GM21515 (cell line): ENCODE results near the gene NPAS3.

Experiments used
- ATAC-seq: cut with Tn5 transposase; IDR thresholded peaks from one replicate; pipeline ENCODE4 v1.9.1; 2021; ENCODE audit not compliant: unreplicated experiment

NPAS3 gene

GRCh38 chr14:33309106-33309505, 370.4 kb downstream of the NPAS3 start:
- ATAC-seq = no peak

GRCh38 chr14:33315217-33315616, 376.5 kb downstream of the NPAS3 start:
- ATAC-seq = no peak

GRCh38 chr14:33315721-33316120, 377.0 kb downstream of the NPAS3 start:
- ATAC-seq = no peak

- no peak for ATAC-seq
Measured at GRCh38 chr14:33317675-33318074, 379.0 kb downstream of the NPAS3 start.

- no peak for ATAC-seq
Measured at GRCh38 chr14:33323979-33324378, 385.3 kb downstream of the NPAS3 start.

GRCh38 chr14:33331176-33331949, 392.7 kb downstream of the NPAS3 start:
- no peak for ATAC-seq

GRCh38 chr14:33332497-33332896, 393.8 kb downstream of the NPAS3 start:
- no peak for ATAC-seq

- ATAC-seq = no peak
Measured at GRCh38 chr14:33335366-33335765, 396.7 kb downstream of the NPAS3 start.

- ATAC-seq = no peak
Measured at GRCh38 chr14:33342299-33342974, 403.8 kb downstream of the NPAS3 start.

- no peak for ATAC-seq
Measured at GRCh38 chr14:33343016-33343415, 404.3 kb downstream of the NPAS3 start.

- no peak for ATAC-seq
Measured at GRCh38 chr14:33347796-33348195, 409.1 kb downstream of the NPAS3 start.

- no peak for ATAC-seq
Measured at GRCh38 chr14:33348510-33348909, 409.8 kb downstream of the NPAS3 start.

GRCh38 chr14:33349871-33350270, 411.2 kb downstream of the NPAS3 start:
- no peak for ATAC-seq

GRCh38 chr14:33350366-33350990, 411.8 kb downstream of the NPAS3 start:
- no peak for ATAC-seq

GRCh38 chr14:33352821-33353220, 414.1 kb downstream of the NPAS3 start:
- ATAC-seq = no peak

GRCh38 chr14:33356181-33356580, 417.5 kb downstream of the NPAS3 start:
- ATAC-seq = no peak

- ATAC-seq = no peak
Measured at GRCh38 chr14:33357225-33358010, 418.7 kb downstream of the NPAS3 start.

GRCh38 chr14:33359288-33359881, 420.7 kb downstream of the NPAS3 start:
- ATAC-seq = no peak

GRCh38 chr14:33362934-33363333, 424.3 kb downstream of the NPAS3 start:
- ATAC-seq = no peak

- ATAC-seq = no peak
Measured at GRCh38 chr14:33363682-33364081, 425.0 kb downstream of the NPAS3 start.

- ATAC-seq = no peak
Measured at GRCh38 chr14:33364466-33364865, 425.8 kb downstream of the NPAS3 start.
